Endothelial cell of umbilical vein (primary cell): ENCODE measurements around the gene ASGR2.

Experiments
- CTCF ChIP-seq, 2 donors: IDR thresholded peaks; 1 replicate in 1 of 2; 2 replicates in 1 of 2; pipeline ENCODE4 v1.5.1; 2011; ENCODE audit warnings: low read length in 2 of 2, mild to moderate bottlenecking in 2 of 2, moderate library complexity in 2 of 2, control low read depth in 1 of 2, inconsistent platforms in 1 of 2, low read depth in 1 of 2; ENCODE audit not compliant: insufficient read depth in 1 of 2; ENCODE audit errors: extremely low read depth in 1 of 2
- EZH2 ChIP-seq: IDR thresholded peaks from 2 replicates; pipeline ENCODE4 v1.6.1; 2012; ENCODE audit warnings: borderline replicate concordance, low read depth, mild to moderate bottlenecking, moderate library complexity, low read length, inconsistent platforms; ENCODE audit not compliant: severe bottlenecking
- FOS ChIP-seq: IDR thresholded peaks from 2 replicates; pipeline ENCODE4 v1.6.1; 2011; ENCODE audit warnings: mild to moderate bottlenecking, low read length, moderate library complexity, borderline replicate concordance; ENCODE audit not compliant: insufficient read depth
- GATA2 ChIP-seq: IDR thresholded peaks from 2 replicates; pipeline ENCODE4 v1.7.0; 2011; ENCODE audit warnings: low read depth, mild to moderate bottlenecking, moderate library complexity, mixed read lengths, low read length; ENCODE audit not compliant: insufficient read length, insufficient read depth
- JUN ChIP-seq: IDR thresholded peaks from 2 replicates; pipeline ENCODE4 v1.6.1; 2011; ENCODE audit warnings: borderline replicate concordance, low read depth; ENCODE audit not compliant: insufficient read length, insufficient read depth
- MAX ChIP-seq: IDR thresholded peaks from 2 replicates; pipeline ENCODE4 v1.6.1; 2011; ENCODE audit not compliant: insufficient read depth, insufficient read length
- MYC ChIP-seq: IDR thresholded peaks from one replicate; pipeline ENCODE4 v1.6.1; 2011; ENCODE audit warnings: mild to moderate bottlenecking, low read depth, low read length
- POLR2A ChIP-seq: IDR thresholded peaks from 2 replicates; pipeline ENCODE4 v1.6.1; 2012; ENCODE audit warnings: low read depth, mild to moderate bottlenecking, control low read depth, low read length
- POLR2AphosphoS5 ChIP-seq: IDR thresholded peaks from 2 replicates; pipeline ENCODE4 v1.6.1; 2012; ENCODE audit warnings: low read depth, mild to moderate bottlenecking, control low read depth, low read length, moderate library complexity; ENCODE audit not compliant: insufficient read depth

GRCh38 chr17:7107012-7107754, 7.4 kb downstream of the ASGR2 start:
- TF ChIP-seq POLR2A, result no peak
- no peak for TF ChIP-seq EZH2
- no peak for TF ChIP-seq POLR2AphosphoS5
- TF ChIP-seq CTCF (IDR thresholded peaks at IDR 0.05; ENCODE audit: extremely low read depth in 1 of 2, insufficient read depth in 1 of 2, low read depth in 1 of 2, low read length in 2 of 2), result no peak
- no peak for TF ChIP-seq MYC
- TF ChIP-seq MAX, result no peak
- TF ChIP-seq FOS, result no peak
- no peak for TF ChIP-seq JUN
- TF ChIP-seq GATA2, result no peak
